Spleen (tissue), 11 donors: ENCODE measurements around the gene XRCC1. TPM values are rescaled to one million over a fixed set of nuclear protein-coding genes. Genes with fewer than 3 reads are reported as not detected.

ENCODE experiments used
- DNase-seq: peaks from one replicate; pipeline ENCODE4 v3.0.0-alpha.2; 2020
- H3K27ac ChIP-seq, 8 donors: fragments of 200-600 bp; sonication (generic) in 7 of 8; 1 replicate in 4 of 8; 2 replicates in 4 of 8; pipeline versions ENCODE4 v1.5.0 to v1.8.0; 2016 to 2021; ENCODE audit warnings: inconsistent platforms in 4 of 8, mild to moderate bottlenecking in 4 of 8, moderate library complexity in 1 of 8
- H3K27me3 ChIP-seq, 7 donors: fragments of 200-600 bp; sonication (generic) in 6 of 7; replicated peaks in 1 of 7; 1 replicate in 4 of 7; 2 replicates in 3 of 7; pipeline versions ENCODE4 v1.5.0 to v1.8.0; 2016 to 2021; ENCODE audit warnings: inconsistent platforms in 3 of 7, mild to moderate bottlenecking in 1 of 7
- H3K36me3 ChIP-seq, 6 donors: fragments of 200-600 bp; sonication (generic) in 5 of 6; 1 replicate in 4 of 6; 2 replicates in 2 of 6; pipeline versions ENCODE4 v1.5.0 to v1.8.0; 2016 to 2021; ENCODE audit warnings: inconsistent platforms in 2 of 6
- H3K4me1 ChIP-seq, 6 donors: fragments of 200-600 bp; sonication (generic) in 5 of 6; 1 replicate in 3 of 6; 2 replicates in 3 of 6; pipeline versions ENCODE4 v1.5.0 to v1.8.0; 2016 to 2021; ENCODE audit warnings: inconsistent platforms in 3 of 6
- H3K4me3 ChIP-seq, 8 donors: fragments of 200-600 bp; sonication (generic) in 7 of 8; 1 replicate in 4 of 8; 2 replicates in 4 of 8; pipeline versions ENCODE4 v1.5.0 to v1.8.0; 2016 to 2021; ENCODE audit warnings: inconsistent platforms in 4 of 8, mild to moderate bottlenecking in 4 of 8, moderate library complexity in 2 of 8
- H3K9me3 ChIP-seq, 8 donors: fragments of 200-600 bp; sonication (generic) in 7 of 8; 1 replicate in 4 of 8; 2 replicates in 4 of 8; pipeline versions ENCODE4 v1.5.0 to v1.8.0; 2016 to 2021; ENCODE audit warnings: inconsistent platforms in 4 of 8
- POLR2A ChIP-seq, 3 donors: fragments of 450-650 bp; IDR thresholded peaks; one replicate each; pipeline ENCODE4 v1.5.1; 2017; ENCODE audit warnings: antibody characterized with exemption in 3 of 3, mild to moderate bottlenecking in 1 of 3
- POLR2AphosphoS5 ChIP-seq, 3 donors: sonication (generic); formaldehyde crosslinking; IDR thresholded peaks; one replicate each; pipeline ENCODE4 v1.5.1; 2017; ENCODE audit warnings: antibody characterized with exemption in 3 of 3
- WGBS, 5 donors: extraction: QIAGEN DNeasy Blood & Tissue Kit in 3 of 5; methylation state at CpG; one replicate each; pipeline versions ENCODE4 v1.1.5 to v1.1.7; 2013 to 2018; 5-methylcytosine and 5-hydroxymethylcytosine counted together
- intact Hi-C: fragments of 100-400 bp; cut with DNase I; formaldehyde crosslinking; loops from one replicate; pipeline ENCODE4 v1.15.0; 2023; ENCODE audit warnings: low total_unique reads
- polyA plus RNA-seq, 3 donors: library from polyadenylated mRNA; stranded (reverse); fragments of 200-250 nt; gene quantifications; one replicate each; pipeline ENCODE4 v1.2.1, GENCODE V29; 2013
- total RNA-seq, 7 donors: library from RNA; depleted of rRNA in 3 of 7; stranded (reverse); fragments of >200 nt in 3 of 7; fragmentation: NEBNext Ultra II Directional in 4 of 7; extraction: Animal tissue kit (Norgen Biotek cat#: 25700) in 4 of 7; gene quantifications; one replicate each; pipeline versions ENCODE4 v1.1.0 to v1.2.1, GENCODE V29; 2016 to 2021
- TF ChIP-seq, protein P1 (sequence below), 11 experiments: fragments of 200-600 bp in 7 of 11; fragments of 450-650 bp in 4 of 11; sonication (generic) in 4 of 11; IDR thresholded peaks in 8 of 11; conservative IDR thresholded peaks in 3 of 11; 1 replicate in 7 of 11; 2 replicates in 4 of 11; pipeline versions ENCODE4 v1.4.0 to v1.8.0; 2016 to 2021; ENCODE audit warnings: antibody characterized with exemption in 11 of 11, inconsistent platforms in 4 of 11, mild to moderate bottlenecking in 1 of 11
- donor health status: healthy with polysubstance abuse.
- donor health status: DM: no; HTN: no; CAD: no; lungs with moderate emphysema.
- donor health status: DM: no; HTN: no; CAD: no.
- donor health status: Bipolar disorder and iron deficiency.
- donor health status: healthy.
- donor health status: DM: no; HTN: no; CAD: no.
- donor health status: DM: yes; HTN: yes; CAD: no.

Gene XRCC1
- total and polyA plus RNA-seq, 10 donors, result 16.0 to 32.0 (median 25.1) TPM

DNA sequence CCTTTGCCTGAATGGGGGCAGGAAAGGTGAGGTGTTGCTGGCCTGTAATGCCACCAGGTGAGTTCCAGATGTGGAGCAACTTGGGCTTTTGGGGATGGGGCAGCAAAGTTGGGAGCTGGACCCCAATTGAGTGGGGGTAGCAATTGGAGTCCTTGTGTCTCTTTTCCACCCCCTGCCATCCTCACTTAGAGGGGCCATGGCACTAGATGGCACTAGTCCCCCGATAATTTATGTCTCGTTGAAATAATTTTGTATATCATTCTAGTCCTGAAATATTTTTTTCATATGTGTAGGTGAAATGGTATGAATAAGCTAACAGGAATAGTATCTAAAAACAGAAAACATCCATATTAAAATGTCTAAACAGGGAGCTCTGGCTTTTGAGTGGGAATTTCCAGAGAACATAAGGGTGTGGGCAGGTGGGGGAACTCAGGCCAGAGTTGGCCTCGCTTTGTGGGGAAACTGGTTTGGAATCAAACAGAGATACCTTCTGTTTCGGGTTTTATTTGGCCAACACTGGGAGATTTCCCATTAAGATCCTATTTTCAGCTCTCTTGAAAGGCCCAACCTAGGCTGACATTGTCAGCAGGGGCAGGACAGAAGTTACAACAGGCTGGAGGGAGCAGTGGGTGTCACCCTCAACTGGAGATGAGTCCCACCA is 24.4 kb upstream of the XRCC1 start:
- Histone ChIP-seq H3K4me3 (no peak overlapping the region), H3K36me3 (peaks cover 0 to 53% (median 21%) of the 10 kb centered on the region in 6 donors), H3K9me3 (no peaks in the 10 kb centered on the region), H3K27ac (no peak overlapping the region), H3K27me3 (no peaks in the 10 kb centered on the region), H3K4me1 (peaks cover 16 to 39% (median 29%) of the 10 kb centered on the region in 6 donors)
- intact Hi-C loops, result no loop called here
- TF ChIP-seq POLR2AphosphoS5 (IDR thresholded peaks at IDR 0.05) (no peak), POLR2A (IDR thresholded peaks at IDR 0.05) (no peak)
- TF ChIP-seq, protein P1, sequence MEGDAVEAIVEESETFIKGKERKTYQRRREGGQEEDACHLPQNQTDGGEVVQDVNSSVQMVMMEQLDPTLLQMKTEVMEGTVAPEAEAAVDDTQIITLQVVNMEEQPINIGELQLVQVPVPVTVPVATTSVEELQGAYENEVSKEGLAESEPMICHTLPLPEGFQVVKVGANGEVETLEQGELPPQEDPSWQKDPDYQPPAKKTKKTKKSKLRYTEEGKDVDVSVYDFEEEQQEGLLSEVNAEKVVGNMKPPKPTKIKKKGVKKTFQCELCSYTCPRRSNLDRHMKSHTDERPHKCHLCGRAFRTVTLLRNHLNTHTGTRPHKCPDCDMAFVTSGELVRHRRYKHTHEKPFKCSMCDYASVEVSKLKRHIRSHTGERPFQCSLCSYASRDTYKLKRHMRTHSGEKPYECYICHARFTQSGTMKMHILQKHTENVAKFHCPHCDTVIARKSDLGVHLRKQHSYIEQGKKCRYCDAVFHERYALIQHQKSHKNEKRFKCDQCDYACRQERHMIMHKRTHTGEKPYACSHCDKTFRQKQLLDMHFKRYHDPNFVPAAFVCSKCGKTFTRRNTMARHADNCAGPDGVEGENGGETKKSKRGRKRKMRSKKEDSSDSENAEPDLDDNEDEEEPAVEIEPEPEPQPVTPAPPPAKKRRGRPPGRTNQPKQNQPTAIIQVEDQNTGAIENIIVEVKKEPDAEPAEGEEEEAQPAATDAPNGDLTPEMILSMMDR (IDR thresholded peaks at IDR 0.05 in 8 of 11, conservative IDR thresholded peaks at IDR 0.05 in 3 of 11), result no peak
- no peak for DNase-seq
- 86 to 95% (median 90%) methylated on average over 4 of the region's 4 CpGs for WGBS, 5 donors

DNA sequence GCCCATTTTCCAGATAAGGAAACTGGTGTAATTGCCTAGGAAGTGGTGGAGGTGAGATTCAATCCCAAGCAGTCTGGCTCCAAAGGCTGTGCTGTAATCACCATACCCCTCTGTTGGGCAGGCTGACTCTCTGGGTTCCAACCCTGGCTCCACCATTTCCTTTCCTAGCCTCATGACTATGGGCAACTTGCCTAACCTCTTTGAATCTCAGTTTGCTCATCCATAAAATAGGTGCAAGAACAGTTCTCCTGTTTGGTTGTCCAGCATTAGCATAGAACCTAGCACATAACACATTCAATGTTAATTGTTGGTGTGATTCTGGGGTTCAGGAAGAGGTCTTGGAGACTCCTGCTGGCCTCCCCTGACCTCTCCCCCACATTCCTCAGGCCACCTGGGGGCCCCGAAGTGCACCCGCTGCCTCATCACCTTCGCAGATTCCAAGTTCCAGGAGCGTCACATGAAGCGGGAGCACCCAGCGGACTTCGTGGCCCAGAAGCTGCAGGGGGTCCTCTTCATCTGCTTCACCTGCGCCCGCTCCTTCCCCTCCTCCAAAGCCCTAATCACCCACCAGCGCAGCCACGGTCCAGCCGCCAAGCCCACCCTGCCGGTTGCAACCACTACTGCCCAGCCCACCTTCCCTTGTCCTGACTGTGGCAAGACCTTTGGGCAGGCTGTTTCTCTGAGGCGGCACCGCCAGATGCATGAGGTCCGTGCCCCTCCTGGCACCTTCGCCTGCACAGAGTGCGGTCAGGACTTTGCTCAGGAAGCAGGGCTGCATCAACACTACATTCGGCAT is 23.3 kb upstream of the XRCC1 start:
- 95 to 97% (median 95%) methylated on average over 19 of the region's 19 CpGs for WGBS, 5 donors
- peaks cover 0 to 59% (median 21%) of the 10 kb centered on the region in 6 donors for H3K36me3 ChIP-seq
- peaks cover 24 to 51% (median 41%) of the 10 kb centered on the region in 6 donors for H3K4me1 ChIP-seq
- no peaks in the 10 kb centered on the region for H3K9me3 ChIP-seq
- TF ChIP-seq POLR2A (IDR thresholded peaks at IDR 0.05) (no peak), POLR2AphosphoS5 (IDR thresholded peaks at IDR 0.05) (no peak)
- TF ChIP-seq, protein P1 (IDR thresholded peaks at IDR 0.05 in 8 of 11, conservative IDR thresholded peaks at IDR 0.05 in 3 of 11), result no peak
- no peak for DNase-seq
- intact Hi-C loops, result no loop called here
- H3K27ac ChIP-seq, result peak overlapping the region in 2 of 8 donors; percentile 98
- no peak overlapping the region for H3K4me3 ChIP-seq
- no peaks in the 10 kb centered on the region for H3K27me3 ChIP-seq

DNA sequence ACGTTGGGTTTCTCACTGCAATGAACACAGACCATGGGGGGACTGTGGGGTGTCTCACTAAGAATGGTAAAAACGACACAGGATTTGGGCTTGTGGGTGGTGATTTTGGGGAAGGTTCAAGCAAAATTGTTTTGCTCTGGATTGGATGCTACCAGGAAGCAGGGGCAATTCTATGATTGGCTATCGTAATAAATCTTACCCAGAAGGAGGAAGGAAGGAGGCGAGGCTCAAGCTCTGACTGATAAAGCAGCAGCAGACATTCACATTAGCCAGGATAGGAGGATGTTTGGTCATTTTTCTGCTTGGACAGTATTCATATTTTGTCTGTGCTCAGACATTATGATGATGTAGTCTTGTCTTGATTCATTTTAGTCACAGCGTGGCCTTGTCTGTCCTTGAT is 22.5 kb upstream of the XRCC1 start:
- H3K4me3 ChIP-seq, result peak overlapping the region in 2 of 8 donors; percentile 60 to 83
- intact Hi-C loops, result no loop called here
- H3K27ac ChIP-seq, result peak overlapping the region in 3 of 8 donors; percentile 96 to 98 (median 98)
- peaks cover 24 to 58% (median 46%) of the 10 kb centered on the region in 6 donors for H3K4me1 ChIP-seq
- DNase-seq, result no peak
- peaks cover 0 to 64% (median 27%) of the 10 kb centered on the region in 6 donors for H3K36me3 ChIP-seq
- TF ChIP-seq POLR2A (IDR thresholded peaks at IDR 0.05), result no peak
- TF ChIP-seq POLR2AphosphoS5 (IDR thresholded peaks at IDR 0.05), result no peak
- TF ChIP-seq, protein P1 (IDR thresholded peaks at IDR 0.05 in 8 of 11, conservative IDR thresholded peaks at IDR 0.05 in 3 of 11), result no peak
- H3K27me3 ChIP-seq, result no peaks in the 10 kb centered on the region
- WGBS, 5 donors, result 26 to 41% (median 29%) methylated on average over 5 of the region's 5 CpGs
- H3K9me3 ChIP-seq, result no peaks in the 10 kb centered on the region
